H1 (cell line): ENCODE results near the gene CFAP107.

Experiments
- FOSL1 ChIP-seq: IDR thresholded peaks from 2 replicates; pipeline ENCODE4 v1.6.1; 2011; ENCODE audit warnings: mild to moderate bottlenecking, low read depth, low read length, moderate library complexity; ENCODE audit not compliant: insufficient read depth
- POLR2A ChIP-seq, 2 experiments: IDR thresholded peaks; 1 replicate in 1 of 2; 2 replicates in 1 of 2; pipeline ENCODE4 v1.6.1; 2011; ENCODE audit warnings: low read depth in 2 of 2, low read length in 2 of 2, mild to moderate bottlenecking in 2 of 2; ENCODE audit errors: control extremely low read depth in 1 of 2

DNA sequence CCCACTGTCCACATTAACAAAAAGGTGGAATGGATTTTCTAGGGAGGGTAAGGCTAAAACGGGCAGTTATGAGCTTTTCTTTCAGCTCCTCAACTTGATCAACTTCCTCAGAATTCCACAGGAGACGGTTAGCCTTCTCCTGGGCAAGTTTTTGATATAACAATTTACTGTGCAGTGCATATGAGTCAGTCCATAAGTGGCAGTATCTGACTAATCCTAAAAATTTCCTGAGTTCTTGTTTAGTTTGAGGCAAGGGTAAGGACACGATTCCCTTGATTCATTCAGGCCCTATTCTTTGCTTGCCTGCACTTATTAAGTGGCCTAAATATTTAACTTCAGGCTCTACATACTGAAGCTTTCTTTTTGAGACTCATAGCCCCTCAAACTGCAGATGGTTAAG lies 36.3 kb upstream of the CFAP107 start:
- TF ChIP-seq FOSL1 (no peak), POLR2A (IDR thresholded peaks at IDR 0.05; ENCODE audit: control extremely low read depth in 1 of 2, low read depth in 2 of 2, low read length in 2 of 2) (no peak)
